Measurements from ENCODE around the gene MIOX.
A peak's percentile ranks its signal among the peaks of the same experiment; 100 is the strongest.
"Not testable (repeated sequence)": the region's sequence is repeated elsewhere in the genome, so short reads cannot be mapped to it uniquely, and the experiment has no call there.

Gene MIOX

GRCh38 chr22:50516068-50516467, 29.4 kb downstream of the MIOX start:
- no peak for DNase-seq (ENCODE audit: low read depth in 1 of 2, low spot score in 1 of 2)

- no peak for DNase-seq (ENCODE audit: low read depth in 1 of 2, low spot score in 1 of 2)
Measured at GRCh38 chr22:50516891-50517290, 30.2 kb downstream of the MIOX start.

GRCh38 chr22:50517495-50518260, 31.0 kb downstream of the MIOX start:
- DNase-seq (ENCODE audit: low read depth in 1 of 2, low spot score in 1 of 2) = no peak

GRCh38 chr22:50518606-50519005, 31.9 kb downstream of the MIOX start:
- no peak for DNase-seq (ENCODE audit: low read depth in 1 of 2, low spot score in 1 of 2)

- no peak for DNase-seq (ENCODE audit: low read depth in 1 of 2, low spot score in 1 of 2)
Measured at GRCh38 chr22:50519151-50519550, 32.5 kb downstream of the MIOX start.

- DNase-seq (ENCODE audit: low read depth in 1 of 2, low spot score in 1 of 2) = not testable (repeated sequence)
Measured at GRCh38 chr22:50520184-50520583, 33.5 kb downstream of the MIOX start.

- no peak for DNase-seq (ENCODE audit: low read depth in 1 of 2, low spot score in 1 of 2)
Measured at GRCh38 chr22:50520826-50521453, 34.3 kb downstream of the MIOX start.

- no peak for DNase-seq (ENCODE audit: low read depth in 1 of 2, low spot score in 1 of 2)
Measured at GRCh38 chr22:50521710-50522109, 35.1 kb downstream of the MIOX start.

GRCh38 chr22:50522208-50522805, 35.6 kb downstream of the MIOX start:
- no peak for DNase-seq (ENCODE audit: low read depth in 1 of 2, low spot score in 1 of 2)

- no peak for DNase-seq (ENCODE audit: low read depth in 1 of 2, low spot score in 1 of 2)
Measured at GRCh38 chr22:50522806-50523438, 36.3 kb downstream of the MIOX start.

GRCh38 chr22:50523458-50523805, 36.8 kb downstream of the MIOX start:
- no peak for DNase-seq (ENCODE audit: low read depth in 1 of 2, low spot score in 1 of 2)

GRCh38 chr22:50523806-50524675, 37.4 kb downstream of the MIOX start:
- DNase-seq (ENCODE audit: low read depth in 1 of 2, low spot score in 1 of 2) = no peak

- no peak for DNase-seq (ENCODE audit: low read depth in 1 of 2, low spot score in 1 of 2)
Measured at GRCh38 chr22:50524676-50525103, 38.0 kb downstream of the MIOX start.

- peak; percentile 93 to 98 for DNase-seq (ENCODE audit: low read depth in 1 of 2, low spot score in 1 of 2)
Measured at GRCh38 chr22:50525104-50525857, 38.6 kb downstream of the MIOX start, which contains the start of gene SCO2. Gene SCO2 (minus strand): TSS chr22:50525598. CDS start chr22:50524411, 1,187 bp downstream.

GRCh38 chr22:50525858-50526107, 39.1 kb downstream of the MIOX start:
- DNase-seq (ENCODE audit: low read depth in 1 of 2, low spot score in 1 of 2) = no peak

- peak; percentile 51 to 72 for DNase-seq (ENCODE audit: low read depth in 1 of 2, low spot score in 1 of 2)
Measured at GRCh38 chr22:50526108-50526833, 39.6 kb downstream of the MIOX start.

- DNase-seq (ENCODE audit: low read depth in 1 of 2, low spot score in 1 of 2) = no peak
Measured at GRCh38 chr22:50526834-50527801, 40.5 kb downstream of the MIOX start.

- no peak for DNase-seq (ENCODE audit: low read depth in 1 of 2, low spot score in 1 of 2)
Measured at GRCh38 chr22:50527921-50528681, 41.4 kb downstream of the MIOX start.

All from activated T-helper 1 cell treated with anti-CD3 and anti-CD28 coated beads, Interleukin-2, amount 50 U/mL, for 16 hours (primary cell).